Prostate gland (tissue), 2 donors: Measurements from ENCODE around the gene RLN3.

ENCODE experiments used
- CTCF ChIP-seq, 4 experiments: fragments of 200-600 bp in 2 of 4; fragments of 450-650 bp in 2 of 4; sonication (generic) in 2 of 4; IDR thresholded peaks; 1 replicate in 3 of 4; 2 replicates in 1 of 4; pipeline ENCODE4 v1.5.1; 2016 to 2019; ENCODE audit warnings: antibody characterized with exemption in 4 of 4, mild to moderate bottlenecking in 2 of 4, moderate library complexity in 2 of 4
- POLR2A ChIP-seq: fragments of 450-650 bp; IDR thresholded peaks from one replicate; pipeline ENCODE4 v1.6.1; 2016; ENCODE audit warnings: antibody characterized with exemption, mild to moderate bottlenecking
- POLR2AphosphoS5 ChIP-seq: sonication (generic); formaldehyde crosslinking; IDR thresholded peaks from one replicate; pipeline ENCODE4 v1.6.1; 2017; ENCODE audit warnings: antibody characterized with exemption

- no peak for TF ChIP-seq POLR2A
- no peak for TF ChIP-seq POLR2AphosphoS5
- TF ChIP-seq CTCF (IDR thresholded peaks at IDR 0.05) = no peak
Measured at GRCh38 chr19:13979686-13980085, 48.3 kb upstream of the RLN3 start.
